SK-N-SH treated with all-trans-retinoic acid at 6 μM for 48 hours (cell line): Measurements from ENCODE around the gene ABR.

ENCODE experiments used
- ARNTL ChIP-seq: fragments of 450-650 bp; formaldehyde crosslinking; IDR thresholded peaks from 2 replicates; pipeline ENCODE4 v1.5.0; 2020; ENCODE audit warnings: low read depth, mild to moderate bottlenecking, moderate library complexity, borderline replicate concordance
- ESRRG ChIP-seq: fragments of 250-450 bp; sonication (Bioruptor Pico); IDR thresholded peaks from 2 replicates; pipeline ENCODE4 v1.6.1; 2021; ENCODE audit warnings: mild to moderate bottlenecking
- GLIS3 ChIP-seq: fragments of 250-450 bp; sonication (Bioruptor Pico); IDR thresholded peaks from 2 replicates; pipeline ENCODE4 v1.5.0; 2020; ENCODE audit warnings: mild to moderate bottlenecking, moderate library complexity
- RARB ChIP-seq: fragments of 250-450 bp; sonication (Bioruptor Pico); IDR thresholded peaks from 2 replicates; pipeline ENCODE4 v1.8.0; 2021; ENCODE audit warnings: mild to moderate bottlenecking, moderate library complexity
- TCF4 ChIP-seq: fragments of 250-450 bp; sonication (Bioruptor Pico); IDR thresholded peaks from 2 replicates; pipeline ENCODE4 v1.8.0; 2021; ENCODE audit warnings: mild to moderate bottlenecking, moderate library complexity, borderline replicate concordance
- ZFP3 ChIP-seq: fragments of 250-450 bp; sonication (Bioruptor Pico); IDR thresholded peaks from 2 replicates; pipeline ENCODE4 v1.5.0; 2020; ENCODE audit warnings: mild to moderate bottlenecking, moderate library complexity
- ZFP30 ChIP-seq: fragments of 450-650 bp; formaldehyde crosslinking; IDR thresholded peaks from 2 replicates; pipeline ENCODE4 v1.5.0; 2022; ENCODE audit warnings: mild to moderate bottlenecking, moderate library complexity
- ZNF565 ChIP-seq: fragments of 450-650 bp; formaldehyde crosslinking; conservative IDR thresholded peaks from 2 replicates; pipeline ENCODE4 v1.5.0; 2020; ENCODE audit warnings: low read depth, mild to moderate bottlenecking, moderate library complexity
- ZNF8 ChIP-seq: fragments of 450-650 bp; formaldehyde crosslinking; IDR thresholded peaks from 2 replicates; pipeline ENCODE4 v1.5.0; 2020; ENCODE audit warnings: mild to moderate bottlenecking, moderate library complexity
- TF ChIP-seq, protein P1 (sequence below): fragments of 250-450 bp; sonication (Bioruptor Pico); IDR thresholded peaks from 2 replicates; pipeline ENCODE4 v1.5.1; 2020; ENCODE audit warnings: low read depth, mild to moderate bottlenecking, moderate library complexity
- TF ChIP-seq, protein P2 (sequence below): fragments of 250-450 bp; sonication (Bioruptor Pico); IDR thresholded peaks from 2 replicates; pipeline ENCODE4 v1.5.1; 2021; ENCODE audit warnings: mild to moderate bottlenecking, moderate library complexity

GRCh38 chr17:1055231-1055630 lies 124.5 kb downstream of the ABR start:
- no peak for TF ChIP-seq ZFP30 (CRISPR knock-in tag)
- no peak for TF ChIP-seq TCF4
- TF ChIP-seq, protein P1, sequence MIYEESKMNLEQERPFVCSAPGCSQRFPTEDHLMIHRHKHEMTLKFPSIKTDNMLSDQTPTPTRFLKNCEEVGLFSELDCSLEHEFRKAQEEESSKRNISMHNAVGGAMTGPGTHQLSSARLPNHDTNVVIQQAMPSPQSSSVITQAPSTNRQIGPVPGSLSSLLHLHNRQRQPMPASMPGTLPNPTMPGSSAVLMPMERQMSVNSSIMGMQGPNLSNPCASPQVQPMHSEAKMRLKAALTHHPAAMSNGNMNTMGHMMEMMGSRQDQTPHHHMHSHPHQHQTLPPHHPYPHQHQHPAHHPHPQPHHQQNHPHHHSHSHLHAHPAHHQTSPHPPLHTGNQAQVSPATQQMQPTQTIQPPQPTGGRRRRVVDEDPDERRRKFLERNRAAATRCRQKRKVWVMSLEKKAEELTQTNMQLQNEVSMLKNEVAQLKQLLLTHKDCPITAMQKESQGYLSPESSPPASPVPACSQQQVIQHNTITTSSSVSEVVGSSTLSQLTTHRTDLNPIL (CRISPR knock-in tag), result no peak
- no peak for TF ChIP-seq RARB
- TF ChIP-seq, protein P2, sequence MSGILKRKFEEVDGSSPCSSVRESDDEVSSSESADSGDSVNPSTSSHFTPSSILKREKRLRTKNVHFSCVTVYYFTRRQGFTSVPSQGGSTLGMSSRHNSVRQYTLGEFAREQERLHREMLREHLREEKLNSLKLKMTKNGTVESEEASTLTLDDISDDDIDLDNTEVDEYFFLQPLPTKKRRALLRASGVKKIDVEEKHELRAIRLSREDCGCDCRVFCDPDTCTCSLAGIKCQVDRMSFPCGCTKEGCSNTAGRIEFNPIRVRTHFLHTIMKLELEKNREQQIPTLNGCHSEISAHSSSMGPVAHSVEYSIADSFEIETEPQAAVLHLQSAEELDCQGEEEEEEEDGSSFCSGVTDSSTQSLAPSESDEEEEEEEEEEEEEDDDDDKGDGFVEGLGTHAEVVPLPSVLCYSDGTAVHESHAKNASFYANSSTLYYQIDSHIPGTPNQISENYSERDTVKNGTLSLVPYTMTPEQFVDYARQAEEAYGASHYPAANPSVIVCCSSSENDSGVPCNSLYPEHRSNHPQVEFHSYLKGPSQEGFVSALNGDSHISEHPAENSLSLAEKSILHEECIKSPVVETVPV (CRISPR knock-in tag), result no peak
- TF ChIP-seq ZFP3 (CRISPR knock-in tag), result no peak
- no peak for TF ChIP-seq ESRRG
- no peak for TF ChIP-seq ZNF565 (CRISPR knock-in tag)
- TF ChIP-seq GLIS3 (CRISPR knock-in tag), result no peak
- TF ChIP-seq ZNF8 (CRISPR knock-in tag), result no peak
- no peak for TF ChIP-seq ARNTL
